Colonic mucosa (tissue), 4 donors: ENCODE measurements around the gene MBOAT7. TPM values are rescaled to one million over a fixed set of nuclear protein-coding genes. Genes with fewer than 3 reads are reported as not detected.
"Not testable (repeated sequence)": the region's sequence is repeated elsewhere in the genome, so short reads cannot be mapped to it uniquely, and the experiment has no call there.

Source experiments
- DNase-seq: peaks from one replicate; pipeline ENCODE4 v3.0.0-alpha.2; 2020
- H3K27ac ChIP-seq: fragments of 200-600 bp; one replicate; pipeline ENCODE4 v1.8.0; 2021
- H3K27me3 ChIP-seq: fragments of 200-600 bp; one replicate; pipeline ENCODE4 v1.8.0; 2021
- H3K36me3 ChIP-seq: fragments of 200-600 bp; one replicate; pipeline ENCODE4 v1.8.0; 2021
- H3K4me1 ChIP-seq: fragments of 200-600 bp; one replicate; pipeline ENCODE4 v1.8.0; 2021; ENCODE audit warnings: mild to moderate bottlenecking
- H3K4me3 ChIP-seq: fragments of 200-600 bp; one replicate; pipeline ENCODE4 v1.8.0; 2021
- H3K9ac ChIP-seq, 2 donors: one replicate each; pipeline ENCODE4 v1.7.0; 2013; ENCODE audit warnings: control low read depth in 2 of 2, low read depth in 2 of 2, low read length in 2 of 2
- H3K9me3 ChIP-seq: fragments of 200-600 bp; one replicate; pipeline ENCODE4 v1.8.0; 2021
- CTCF ChIP-seq: fragments of 200-600 bp; IDR thresholded peaks from one replicate; pipeline ENCODE4 v1.8.0; 2022; ENCODE audit warnings: antibody characterized with exemption, mild to moderate bottlenecking
- intact Hi-C: fragments of 100-400 bp; cut with DNase I; formaldehyde crosslinking; loops from one replicate; pipeline ENCODE4 v1.14.1; 2022
- total RNA-seq, 2 donors: library from RNA; stranded (reverse); fragmentation: NEBNext Ultra II Directional in 1 of 2; extraction: Animal tissue kit (Norgen Biotek cat#: 25700) in 1 of 2; gene quantifications; one replicate each; pipeline ENCODE4 v1.2.1, GENCODE V29; 2021
- donor health status: healthy.
- donor health status: DM: no; HTN: no; CAD: no.
- donor health status: DM: no; HTN: no; CAD: no.

The MBOAT7 gene
- total RNA-seq, 2 donors from 2014 or later: 122 to 142 TPM

- no peak overlapping the region for H3K4me3 ChIP-seq
Measured at GRCh38 chr19:54216869-54217268, 27.5 kb upstream of the MBOAT7 start.

GRCh38 chr19:54214734-54215133, 25.4 kb upstream of the MBOAT7 start:
- intact Hi-C loops, H3K4me3 ChIP-seq, H3K9me3 ChIP-seq: not testable (repeated sequence)

More at GRCh38 chr19:54216869-54217268, 27.5 kb upstream of the MBOAT7 start:
- H3K9me3 ChIP-seq: no peaks in the 10 kb centered on the region
- no peak overlapping the region for H3K27ac ChIP-seq
- no peak for TF ChIP-seq CTCF
- H3K4me1 ChIP-seq: no peaks in the 10 kb centered on the region
- no peak for DNase-seq
- no peak overlapping the region for H3K9ac ChIP-seq
- intact Hi-C loops: no loop called here
- H3K27me3 ChIP-seq: no peaks in the 10 kb centered on the region
- no peaks in the 10 kb centered on the region for H3K36me3 ChIP-seq

GRCh38 chr19:54214217-54214616, 24.8 kb upstream of the MBOAT7 start:
- DNase-seq, H3K27ac ChIP-seq, H3K4me3 ChIP-seq, H3K9me3 ChIP-seq, H3K9ac ChIP-seq, H3K27me3 ChIP-seq, intact Hi-C loops, H3K36me3 ChIP-seq: not testable (repeated sequence)
- peaks cover 12% of the 10 kb centered on the region for H3K4me1 ChIP-seq

More at GRCh38 chr19:54214734-54215133, 25.4 kb upstream of the MBOAT7 start:
- not testable (repeated sequence) for DNase-seq, H3K4me1 ChIP-seq, H3K9ac ChIP-seq, H3K27ac ChIP-seq, H3K27me3 ChIP-seq, H3K36me3 ChIP-seq

GRCh38 chr19:54211235-54211634, 21.9 kb upstream of the MBOAT7 start:
- no peak for TF ChIP-seq CTCF
- Histone ChIP-seq H3K4me1 (peaks cover 18% of the 10 kb centered on the region), H3K9me3 (no peaks in the 10 kb centered on the region), H3K9ac (peak overlapping the region; percentile 7 to 28), H3K27ac (peak overlapping the region; percentile 42), H3K27me3 (no peaks in the 10 kb centered on the region), H3K36me3 (peaks cover 3% of the 10 kb centered on the region), H3K4me3 (no peak overlapping the region)
- DNase-seq: no peak
- intact Hi-C loops: no loop called here

- H3K4me3 ChIP-seq: no peak overlapping the region
- peaks cover 23% of the 10 kb centered on the region for H3K4me1 ChIP-seq
- no peaks in the 10 kb centered on the region for H3K27me3 ChIP-seq
- peaks cover 14% of the 10 kb centered on the region for H3K36me3 ChIP-seq
- peak; percentile 97 for DNase-seq
- peak overlapping the region; percentile 72 for H3K27ac ChIP-seq
- intact Hi-C loops: no loop called here
- no peak for TF ChIP-seq CTCF
- peak overlapping the region; percentile 68 for H3K9ac ChIP-seq
- H3K9me3 ChIP-seq: no peaks in the 10 kb centered on the region
Measured at GRCh38 chr19:54209811-54210494, 20.6 kb upstream of the MBOAT7 start.

GRCh38 chr19:54209058-54209810, 19.9 kb upstream of the MBOAT7 start:
- Histone ChIP-seq H3K9ac (peak overlapping the region; percentile 68), H3K4me1 (peaks cover 24% of the 10 kb centered on the region), H3K9me3 (no peaks in the 10 kb centered on the region), H3K27ac (peak overlapping the region; percentile 72), H3K27me3 (no peaks in the 10 kb centered on the region), H3K4me3 (no peak overlapping the region), H3K36me3 (peaks cover 15% of the 10 kb centered on the region)
- intact Hi-C loops: no loop called here
- DNase-seq: no peak
- no peak for TF ChIP-seq CTCF
